Stimulated activated CD8-positive, alpha-beta memory T cell treated with anti-CD3 and anti-CD28 coated beads, Interleukin-12 subunit alpha, Interleukin-12 subunit beta, amount 100 ng/mL, for 4 hours (primary cell): ENCODE data around the gene RAD9A.

Source experiments
- DNase-seq: peaks from one replicate; pipeline ENCODE4 v3.0.0-alpha.2; 2020; ENCODE audit warnings: low read depth

Gene RAD9A

GRCh38 chr11:67391304-67392182 lies at the start of gene RAD9A:
Gene RAD9A (plus strand): TSS chr11:67391986. CDS start chr11:67392045, 59 bp downstream.
- peak; percentile 89 for DNase-seq

GRCh38 chr11:67344264-67344663 lies 47.5 kb upstream of the RAD9A start:
- DNase-seq, result no peak

- DNase-seq, result no peak
These were observed 46.4 kb upstream of the RAD9A start for GRCh38 chr11:67345247-67345919.

- no peak for DNase-seq
These were observed 45.6 kb upstream of the RAD9A start for GRCh38 chr11:67345920-67346819.

- no peak for DNase-seq
These were observed 43.6 kb upstream of the RAD9A start for GRCh38 chr11:67347964-67348749.

GRCh38 chr11:67349036-67349435 lies 42.8 kb upstream of the RAD9A start:
- DNase-seq, result no peak

- DNase-seq, result no peak
These were observed 42.3 kb upstream of the RAD9A start for GRCh38 chr11:67349457-67349856.

- no peak for DNase-seq
These were observed 41.8 kb upstream of the RAD9A start for GRCh38 chr11:67349928-67350465.

- DNase-seq, result peak; percentile 39
These were observed 40.3 kb upstream of the RAD9A start for GRCh38 chr11:67351275-67352005.

- no peak for DNase-seq
These were observed 39.1 kb upstream of the RAD9A start for GRCh38 chr11:67352546-67353316.

- DNase-seq, result peak; percentile 92
These were observed 38.3 kb upstream of the RAD9A start, which contains the start of gene POLD4 for GRCh38 chr11:67353317-67354074. Gene POLD4 (minus strand): TSS chr11:67353546. CDS start chr11:67353399, 147 bp downstream.

- DNase-seq, result no peak
These were observed 37.4 kb upstream of the RAD9A start for GRCh38 chr11:67354075-67355022.

GRCh38 chr11:67355023-67355793 lies 36.6 kb upstream of the RAD9A start:
- DNase-seq, result no peak

GRCh38 chr11:67355794-67356386 lies 35.9 kb upstream of the RAD9A start:
- DNase-seq, result no peak

GRCh38 chr11:67356387-67356863 lies 35.4 kb upstream of the RAD9A start:
- DNase-seq, result no peak

- peak; percentile 31 for DNase-seq
These were observed 34.8 kb upstream of the RAD9A start for GRCh38 chr11:67356864-67357561.
